ENCODE measurements around the gene TFPT. TPM values are rescaled to one million over a fixed set of nuclear protein-coding genes. Genes with fewer than 3 reads are reported as not detected.

The TFPT gene
- total RNA-seq, 2 donors from 2014 or later, result 30.4 to 37.4 TPM

DNA sequence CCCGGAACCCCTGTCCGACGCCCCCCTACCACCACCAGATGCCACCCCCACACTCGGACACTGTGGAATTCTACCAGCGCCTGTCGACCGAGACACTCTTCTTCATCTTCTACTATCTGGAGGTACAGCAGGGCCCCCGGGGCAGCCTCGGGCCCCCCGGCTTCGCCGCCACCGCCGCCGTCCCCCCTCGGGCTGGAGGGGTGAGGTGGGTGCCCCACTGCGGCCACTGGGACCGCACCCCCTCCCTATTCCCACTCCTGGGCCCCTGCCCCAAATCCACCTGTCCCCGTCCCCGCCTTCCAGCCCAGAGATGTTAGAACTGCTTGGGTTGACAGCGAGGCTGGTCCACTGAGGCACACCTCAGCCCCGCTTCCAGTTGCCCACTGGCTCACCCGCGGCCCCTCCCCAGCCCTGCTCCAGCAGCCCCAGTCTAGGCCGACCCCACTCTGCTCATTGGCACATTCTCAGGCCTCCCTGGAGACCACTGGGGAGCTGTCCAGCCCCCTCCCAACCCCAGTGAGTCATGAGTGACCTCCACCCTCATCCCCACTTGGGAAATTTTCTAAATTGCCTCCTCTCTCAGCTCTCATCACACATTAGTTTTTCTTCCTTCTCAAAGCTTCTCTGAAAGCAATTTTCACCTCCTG, 37.5 kb upstream of the TFPT start:
- Mint-ChIP-seq H3K27ac (peak overlapping the region in 1 of 2 donors; percentile 38), H3K9me3 (no peaks in the 10 kb centered on the region), H3K36me3 (peaks cover 12 to 24% of the 10 kb centered on the region in 2 donors)
- no peak for DNase-seq (ENCODE audit: low spot score in 2 of 2)
- ATAC-seq, result no peak

DNA sequence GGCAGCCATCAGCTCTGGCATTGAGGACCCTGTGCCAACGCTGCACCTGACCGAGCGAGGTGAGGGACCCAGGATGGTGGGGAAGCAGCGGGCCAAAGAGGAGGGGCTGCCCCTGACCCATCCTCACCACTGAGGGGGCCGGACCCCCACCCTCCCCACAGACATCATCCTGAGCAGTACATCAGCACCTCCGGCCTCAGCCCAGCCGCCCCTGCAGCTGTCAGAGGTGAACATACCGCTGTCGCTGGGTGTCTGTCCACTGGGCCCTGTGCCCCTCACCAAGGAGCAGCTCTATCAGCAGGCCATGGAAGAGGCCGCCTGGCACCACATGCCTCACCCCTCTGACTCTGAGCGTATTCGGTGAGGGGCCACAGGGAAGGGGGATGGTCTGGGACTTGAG, 36.8 kb upstream of the TFPT start:
- H3K27ac Mint-ChIP-seq, result no peak overlapping the region
- no peak for ATAC-seq
- DNase-seq (ENCODE audit: low spot score in 2 of 2), result no peak
- peaks cover 12 to 24% of the 10 kb centered on the region in 2 donors for H3K36me3 Mint-ChIP-seq
- H3K9me3 Mint-ChIP-seq, result no peaks in the 10 kb centered on the region

GRCh38 chr19:54151362-54152035, 36.0 kb upstream of the TFPT start:
- peaks cover 7 to 29% of the 10 kb centered on the region in 2 donors for H3K36me3 Mint-ChIP-seq

DNA sequence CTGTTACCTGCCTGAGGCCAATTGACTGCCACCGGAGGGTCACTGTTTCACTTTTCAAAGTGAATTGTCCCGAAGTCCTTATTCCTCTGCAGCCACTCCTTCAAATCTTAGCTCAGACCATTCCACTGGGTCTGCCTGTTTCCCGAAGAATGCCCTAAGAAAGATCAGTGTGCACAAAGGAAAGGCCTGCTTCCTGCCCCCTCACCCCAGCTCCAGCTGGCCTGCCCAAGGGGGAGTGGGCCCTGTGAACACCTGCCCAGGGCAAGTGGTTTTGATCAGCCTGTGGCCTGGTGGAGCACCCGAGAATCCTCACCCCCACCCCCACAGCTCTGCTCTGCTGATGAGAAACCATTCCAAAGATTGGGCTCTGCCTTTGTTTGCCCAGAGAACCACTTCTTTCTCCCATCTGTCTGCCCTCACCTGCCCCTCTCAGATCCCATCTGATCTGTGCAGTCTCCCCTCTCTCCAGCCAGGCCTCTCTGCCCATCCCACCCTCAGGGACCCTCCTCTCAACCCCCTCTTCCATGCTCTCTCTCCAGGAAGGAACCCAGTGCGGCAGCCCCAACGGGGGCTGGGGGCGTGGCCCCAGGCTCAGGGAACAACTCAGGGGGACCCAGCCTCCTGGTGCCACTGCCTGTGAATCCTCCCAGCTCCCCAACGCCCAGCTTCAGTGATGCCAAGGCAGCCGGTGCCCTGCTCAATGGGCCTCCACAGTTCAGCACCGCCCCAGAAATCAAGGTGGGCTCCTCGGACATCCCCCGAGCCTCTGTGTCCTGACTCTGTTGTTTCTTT, 33.8 kb upstream of the TFPT start:
- ATAC-seq, result no peak
- Mint-ChIP-seq H3K27ac (peak overlapping the region; percentile 25 to 90), H3K36me3 (peaks cover 0 to 28% of the 10 kb centered on the region in 2 donors), H3K9me3 (no peaks in the 10 kb centered on the region)
- no peak for DNase-seq (ENCODE audit: low spot score in 2 of 2)

More at GRCh38 chr19:54151362-54152035, 36.0 kb upstream of the TFPT start:
- DNase-seq (ENCODE audit: low spot score in 2 of 2) (no peak), ATAC-seq (no peak)
- Mint-ChIP-seq H3K9me3 (no peaks in the 10 kb centered on the region), H3K27ac (peak overlapping the region in 1 of 2 donors; percentile 64)

DNA sequence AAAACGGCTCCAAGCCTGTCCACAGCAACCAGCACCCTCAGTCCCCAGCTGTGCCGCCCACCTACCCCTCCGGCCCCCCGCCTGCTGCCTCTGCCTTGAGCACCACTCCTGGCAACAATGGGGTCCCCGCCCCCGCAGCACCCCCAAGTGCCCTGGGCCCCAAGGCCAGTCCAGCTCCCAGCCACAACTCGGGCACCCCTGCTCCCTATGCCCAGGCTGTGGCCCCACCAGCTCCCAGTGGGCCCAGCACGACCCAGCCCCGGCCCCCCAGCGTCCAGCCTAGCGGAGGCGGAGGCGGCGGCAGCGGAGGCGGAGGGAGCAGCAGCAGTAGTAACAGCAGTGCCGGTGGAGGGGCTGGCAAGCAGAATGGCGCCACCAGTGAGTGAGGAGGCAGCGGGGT, 32.7 kb upstream of the TFPT start:
- H3K36me3 Mint-ChIP-seq, result peaks cover 0 to 28% of the 10 kb centered on the region in 2 donors
- no peaks in the 10 kb centered on the region for H3K9me3 Mint-ChIP-seq

DNA sequence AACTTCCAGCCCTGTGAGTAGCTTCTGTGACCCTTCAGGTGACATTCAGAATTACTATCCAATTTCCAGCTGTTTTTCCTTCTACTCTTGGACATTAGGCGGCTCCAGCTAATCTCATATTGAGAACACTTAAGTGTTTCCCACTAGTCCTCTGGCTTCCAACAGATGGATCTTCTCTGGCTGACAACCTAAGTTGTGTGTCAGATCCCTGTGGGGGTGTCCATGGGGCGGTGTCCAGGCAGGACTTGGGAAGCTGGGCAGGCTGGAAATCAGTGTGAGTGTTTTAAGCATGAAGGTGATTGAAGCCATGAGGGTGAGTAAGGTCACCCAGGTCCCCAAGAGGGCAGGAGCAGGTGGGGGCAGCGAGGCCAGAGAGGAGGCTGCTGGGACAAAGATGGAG, 32.2 kb upstream of the TFPT start:
- Mint-ChIP-seq H3K36me3 (peaks cover 0 to 27% of the 10 kb centered on the region in 2 donors), H3K9me3 (no peaks in the 10 kb centered on the region), H3K27ac (peak overlapping the region in 1 of 2 donors; percentile 33)
- ATAC-seq (no peak), DNase-seq (ENCODE audit: low spot score in 2 of 2) (no peak)

More for the DNA sequence above, 32.7 kb upstream of the TFPT start:
- DNase-seq (ENCODE audit: low spot score in 2 of 2), result no peak
- H3K27ac Mint-ChIP-seq, result no peak overlapping the region
- ATAC-seq, result no peak

GRCh38 chr19:54145541-54146158, 30.2 kb upstream of the TFPT start:
- no peak for ATAC-seq
- H3K9me3 Mint-ChIP-seq, result no peaks in the 10 kb centered on the region

GRCh38 chr19:54142166-54142780, 26.8 kb upstream of the TFPT start:
- ATAC-seq (no peak), DNase-seq (ENCODE audit: low spot score in 2 of 2) (no peak)
- H3K36me3 Mint-ChIP-seq, result peaks cover 11 to 37% of the 10 kb centered on the region in 2 donors
- H3K27ac Mint-ChIP-seq, result peak overlapping the region in 1 of 2 donors; percentile 85
- H3K9me3 Mint-ChIP-seq, result no peaks in the 10 kb centered on the region

More at GRCh38 chr19:54145541-54146158, 30.2 kb upstream of the TFPT start:
- Mint-ChIP-seq H3K27ac (no peak overlapping the region), H3K36me3 (peaks cover 0 to 27% of the 10 kb centered on the region in 2 donors)
- DNase-seq (ENCODE audit: low spot score in 2 of 2), result no peak

GRCh38 chr19:54141356-54141755, 25.9 kb upstream of the TFPT start:
- peak overlapping the region in 1 of 2 donors; percentile 85 for H3K27ac Mint-ChIP-seq
- no peaks in the 10 kb centered on the region for H3K9me3 Mint-ChIP-seq
- DNase-seq (ENCODE audit: low spot score in 2 of 2) (no peak), ATAC-seq (no peak)
- peaks cover 11 to 31% of the 10 kb centered on the region in 2 donors for H3K36me3 Mint-ChIP-seq

DNA sequence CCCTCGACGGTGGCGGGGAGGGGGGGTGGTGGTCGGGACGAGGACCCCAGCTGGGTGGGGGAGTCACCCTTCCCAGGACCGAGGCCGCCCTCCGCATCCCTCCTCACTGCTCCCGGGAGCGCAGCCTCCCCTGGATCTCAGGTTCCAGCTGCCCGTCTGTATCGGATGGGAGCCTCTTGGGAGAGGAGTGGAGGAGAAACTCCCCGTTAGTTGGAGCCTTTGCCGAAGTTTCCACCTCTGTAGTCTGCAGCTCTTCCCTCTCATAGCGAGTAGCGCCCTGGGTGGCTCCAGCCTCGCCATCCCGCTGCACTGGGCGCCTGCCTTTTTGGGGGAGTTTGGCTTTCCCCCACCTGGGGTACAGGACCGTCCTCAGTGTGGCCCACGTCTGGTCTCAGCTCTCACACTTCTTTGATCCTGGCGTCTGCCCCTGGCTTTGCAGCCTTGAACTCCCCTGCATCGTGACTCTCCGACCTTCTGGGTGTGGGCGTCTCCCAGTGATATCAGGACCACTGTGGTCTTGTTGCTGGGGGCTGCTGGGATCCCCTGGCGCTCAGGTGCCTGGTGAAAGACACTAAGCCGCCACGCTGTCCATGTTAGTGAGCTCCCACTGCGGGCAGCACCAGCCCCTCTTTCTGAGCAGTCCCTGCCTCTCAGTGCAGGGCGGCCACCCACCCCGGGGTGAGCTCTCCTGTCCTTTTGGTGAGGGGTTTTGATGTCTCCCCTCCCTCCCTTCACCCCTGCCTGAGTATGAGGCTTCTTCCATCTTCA, 23.2 kb upstream of the TFPT start:
- ATAC-seq (no peak), DNase-seq (ENCODE audit: low spot score in 2 of 2) (peak in 1 of 2 donors; percentile 21)
- peak overlapping the region; percentile 89 to 99 for H3K27ac Mint-ChIP-seq
- H3K36me3 Mint-ChIP-seq, result peaks cover 11 to 16% of the 10 kb centered on the region in 2 donors
- peaks cover 0 to 4% of the 10 kb centered on the region in 2 donors for H3K9me3 Mint-ChIP-seq

DNA sequence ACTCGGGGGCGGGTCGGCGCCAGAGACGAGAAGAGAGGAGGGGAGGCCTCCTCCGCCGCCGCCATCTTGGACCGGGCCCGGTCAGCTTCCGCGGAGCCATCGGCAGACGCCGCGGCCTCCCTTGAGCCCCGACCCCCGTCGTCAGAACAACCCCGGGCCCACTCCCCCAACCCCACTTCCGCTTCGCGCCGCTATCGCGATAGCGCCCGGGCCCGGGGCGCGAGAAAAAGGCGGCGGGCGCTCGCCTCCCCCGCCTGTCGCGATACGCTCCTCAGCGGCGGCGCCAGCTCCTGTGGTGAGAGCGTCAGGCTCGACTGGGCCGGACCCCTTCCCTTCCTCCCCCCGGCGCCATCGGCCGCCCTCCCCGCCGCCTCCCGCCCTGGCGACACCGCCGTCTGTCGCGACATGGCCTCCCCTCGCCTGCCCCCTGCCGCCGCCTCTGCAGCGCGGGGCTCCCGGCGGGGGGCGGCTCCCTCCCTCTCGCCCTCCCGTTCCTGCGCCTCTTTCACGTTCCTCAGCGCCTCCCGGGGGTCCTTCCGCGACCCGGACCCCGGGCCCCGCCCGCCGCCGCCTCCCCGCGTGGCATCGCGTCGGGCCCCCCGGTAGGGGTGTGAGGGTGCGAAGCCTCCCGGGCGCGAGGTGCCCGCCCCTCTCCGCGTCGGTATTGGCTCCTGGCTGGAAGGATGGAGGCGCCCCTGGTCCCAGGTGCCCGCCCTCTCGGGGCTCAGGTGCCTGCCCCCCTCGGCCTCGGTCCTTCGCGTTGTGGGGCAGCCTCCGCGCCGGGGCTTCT, 22.4 kb upstream of the TFPT start, which contains the start of gene CNOT3:
Gene CNOT3 (plus strand): TSS at position 64 of the 790 bp plus-strand sequence. CDS start 5,217 bp downstream, outside the sequence.
- Mint-ChIP-seq H3K27ac (peak within 1 kb of the TSS; percentile 89 to 99), H3K36me3 (peaks cover 11% of the 10 kb centered on the region in 2 donors), H3K9me3 (peaks cover 0 to 4% of the 10 kb centered on the region in 2 donors)
- ATAC-seq (no peak), DNase-seq (ENCODE audit: low spot score in 2 of 2) (peak in 1 of 2 donors; percentile 39)

DNA sequence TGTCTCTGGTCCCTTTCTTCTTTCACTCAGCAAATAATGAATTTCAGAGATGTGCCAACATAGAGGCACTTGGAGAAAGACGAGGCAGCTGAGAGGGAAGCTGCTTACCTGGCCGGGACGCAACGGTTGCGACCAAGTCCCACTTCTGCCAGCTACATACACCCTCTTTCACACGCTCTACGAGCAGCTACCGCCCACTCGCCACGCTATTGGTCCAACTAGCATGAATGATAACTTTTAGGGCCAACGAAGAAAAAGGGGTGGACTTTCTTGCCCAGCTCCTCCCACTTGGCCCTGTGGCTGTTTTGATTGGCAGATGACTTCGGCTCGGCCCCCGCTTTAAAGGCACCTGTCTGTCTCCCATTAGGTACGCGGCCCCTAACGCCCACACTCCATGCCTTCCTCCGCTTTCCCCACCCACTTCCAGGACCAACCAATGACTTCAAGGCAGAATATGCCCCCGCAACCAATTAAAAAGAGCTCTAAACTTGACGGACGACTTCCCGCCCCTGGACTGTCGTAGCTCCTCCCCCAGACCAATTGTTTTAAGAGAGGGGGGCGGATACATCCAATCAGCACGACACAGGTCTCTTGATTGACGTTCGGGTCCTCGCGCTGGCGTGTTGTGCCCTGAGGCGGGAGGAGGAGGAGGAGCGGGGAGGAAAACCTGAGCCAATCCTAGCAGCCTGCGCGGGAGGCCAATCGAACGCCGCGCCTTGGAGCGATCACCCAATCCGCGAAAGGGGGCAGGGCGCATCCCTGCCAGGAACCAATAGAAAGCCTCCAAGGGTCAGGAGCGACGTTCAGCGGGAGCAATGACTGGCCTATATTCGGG, 21.6 kb upstream of the TFPT start:
- peaks cover 0 to 4% of the 10 kb centered on the region in 2 donors for H3K9me3 Mint-ChIP-seq
- peak; percentile 87 to 88 for ATAC-seq

GRCh38 chr19:54136086-54136863, 20.8 kb upstream of the TFPT start:
- H3K9me3 Mint-ChIP-seq, result peaks cover 0 to 4% of the 10 kb centered on the region in 2 donors
- DNase-seq (ENCODE audit: low spot score in 2 of 2), result peak in 1 of 2 donors; percentile 20
- peaks cover 11% of the 10 kb centered on the region in 2 donors for H3K36me3 Mint-ChIP-seq
- H3K27ac Mint-ChIP-seq, result peak overlapping the region; percentile 67 to 89
- ATAC-seq, result no peak

More for the DNA sequence above, 21.6 kb upstream of the TFPT start:
- H3K36me3 Mint-ChIP-seq, result peaks cover 11% of the 10 kb centered on the region in 2 donors
- peak; percentile 97 to 100 for DNase-seq (ENCODE audit: low spot score in 2 of 2)
- peak overlapping the region; percentile 67 to 89 for H3K27ac Mint-ChIP-seq

Data from activated naive CD4-positive, alpha-beta T cell treated with anti-CD3 and anti-CD28 coated beads, Interleukin-2, amount 50 U/mL, for 72 hours (primary cell).